Thymus (tissue), 2 donors: Measurements from ENCODE around the gene TBC1D3G. TPM values are rescaled to one million over a fixed set of nuclear protein-coding genes. Genes with fewer than 3 reads are reported as not detected.

ENCODE experiments used
- polyA plus RNA-seq: library from polyadenylated mRNA; stranded (reverse); fragments of 200-250 nt; gene quantifications from one replicate; pipeline ENCODE4 v1.2.3, GENCODE V29; 2013
- total RNA-seq: library from RNA; stranded (reverse); fragments of 120-200 nt; gene quantifications from one replicate; pipeline ENCODE4 v1.2.4, GENCODE V29; 2013
- donor health status: healthy.

Gene TBC1D3G
- total and polyA plus RNA-seq, 2 donors: 0.94 TPM; not detected in 1

Other genes with a start within 250 kb of the TBC1D3G start
- gene CCL3, start 233.7 kb upstream of the TBC1D3G start, total RNA-seq: 15.9 TPM
- gene CCL3, start 233.7 kb upstream of the TBC1D3G start, polyA plus RNA-seq: 38.5 TPM
- 7.3 TPM for gene CCL4, start 220.1 kb upstream of the TBC1D3G start, total RNA-seq
- 15.4 TPM for gene CCL4, start 220.1 kb upstream of the TBC1D3G start, polyA plus RNA-seq
- 1.3 TPM for gene TBC1D3B, start 147.2 kb upstream of the TBC1D3G start, total RNA-seq
- 3.9 TPM for gene TBC1D3B, start 147.2 kb upstream of the TBC1D3G start, polyA plus RNA-seq
- gene CCL3L1, start 127.1 kb upstream of the TBC1D3G start, total RNA-seq: 4.3 TPM
- 1.9 TPM for gene CCL3L1, start 127.1 kb upstream of the TBC1D3G start, polyA plus RNA-seq
- 11.8 TPM for gene CCL4L2, start 112.8 kb upstream of the TBC1D3G start, total RNA-seq
- gene CCL4L2, start 112.8 kb upstream of the TBC1D3G start, polyA plus RNA-seq: 2.4 TPM
- not detected for gene TBC1D3I, start 59.3 kb upstream of the TBC1D3G start, total RNA-seq
- gene TBC1D3I, start 59.3 kb upstream of the TBC1D3G start, polyA plus RNA-seq: 0.87 TPM
- 0.05 TPM for gene TBC1D3H, start 64.6 kb downstream of the TBC1D3G start, total RNA-seq
- 11.9 TPM for gene TBC1D3H, start 64.6 kb downstream of the TBC1D3G start, polyA plus RNA-seq
- gene ZNHIT3, start 162.8 kb downstream of the TBC1D3G start, total RNA-seq: 64.0 TPM
- 68.0 TPM for gene ZNHIT3, start 162.8 kb downstream of the TBC1D3G start, polyA plus RNA-seq
- gene MYO19, start 211.0 kb downstream of the TBC1D3G start, total RNA-seq: 24.0 TPM
- 27.6 TPM for gene MYO19, start 211.0 kb downstream of the TBC1D3G start, polyA plus RNA-seq
- gene PIGW, start 211.1 kb downstream of the TBC1D3G start, total RNA-seq: 3.4 TPM
- gene PIGW, start 211.1 kb downstream of the TBC1D3G start, polyA plus RNA-seq: 5.1 TPM
- 55.5 TPM for gene GGNBP2, start 221.0 kb downstream of the TBC1D3G start, total RNA-seq
- gene GGNBP2, start 221.0 kb downstream of the TBC1D3G start, polyA plus RNA-seq: 119 TPM